SK-N-SH (cell line): Measurements from ENCODE around the gene ARHGAP25.

Experiments
- POLR2AphosphoS5 ChIP-seq: IDR thresholded peaks from 2 replicates; pipeline ENCODE4 v1.6.1; 2012; ENCODE audit warnings: low read depth, low read length
- REST ChIP-seq: IDR thresholded peaks from 2 replicates; pipeline ENCODE4 v1.6.1; 2012; ENCODE audit warnings: mild to moderate bottlenecking, low read depth, low read length, moderate library complexity

- TF ChIP-seq POLR2AphosphoS5 (no peak), REST (no peak)
These were observed 104.0 kb downstream of the ARHGAP25 start for GRCh38 chr2:68838641-68839040.
